Measurements from ENCODE around the gene SEMA3B.

Gene SEMA3B

DNA sequence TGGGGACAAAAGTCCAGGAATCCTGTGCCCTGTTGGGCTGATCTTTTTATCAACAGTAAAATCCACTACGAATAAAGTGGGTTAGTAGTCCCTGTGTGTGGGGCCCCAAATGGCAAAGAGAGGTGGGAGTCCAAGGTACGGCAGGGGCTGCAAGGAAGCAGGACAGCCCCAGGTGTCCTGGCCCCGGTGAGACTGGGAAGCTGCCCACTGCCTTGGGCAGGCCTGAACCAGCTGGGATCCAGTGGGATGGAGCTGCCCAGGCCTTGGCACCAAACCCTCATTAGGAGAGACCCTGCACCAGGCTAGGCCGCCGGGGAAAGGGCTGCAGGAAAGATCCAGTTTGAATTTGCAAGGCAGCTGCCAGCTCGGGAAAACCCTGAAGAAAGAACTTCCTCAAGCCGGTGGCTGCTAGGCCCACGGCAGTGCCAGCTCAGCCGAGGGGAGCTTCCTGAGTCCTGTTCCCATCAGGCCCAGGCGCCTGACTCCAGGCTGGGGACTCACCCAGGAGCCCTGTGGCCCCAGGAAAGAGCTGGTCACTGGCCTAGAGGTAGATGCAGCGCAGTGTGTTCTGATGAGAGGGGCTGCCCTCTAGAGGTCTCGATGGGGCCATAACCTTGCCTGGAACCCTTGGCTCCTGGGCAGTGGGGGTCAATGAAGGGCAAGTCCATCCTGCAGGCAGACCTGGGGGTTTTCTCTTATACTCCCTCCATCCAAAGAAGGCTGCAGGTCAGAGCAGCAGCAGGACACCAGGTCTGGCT, 47.4 kb upstream of the SEMA3B start:
- ATAC-seq (ENCODE audit: low read depth) (no peak), DNase-seq (ENCODE audit: low spot score) (no peak)
- TF ChIP-seq CTCF (IDR thresholded peaks at IDR 0.05; ENCODE audit: poor library complexity, severe bottlenecking): no peak

DNA sequence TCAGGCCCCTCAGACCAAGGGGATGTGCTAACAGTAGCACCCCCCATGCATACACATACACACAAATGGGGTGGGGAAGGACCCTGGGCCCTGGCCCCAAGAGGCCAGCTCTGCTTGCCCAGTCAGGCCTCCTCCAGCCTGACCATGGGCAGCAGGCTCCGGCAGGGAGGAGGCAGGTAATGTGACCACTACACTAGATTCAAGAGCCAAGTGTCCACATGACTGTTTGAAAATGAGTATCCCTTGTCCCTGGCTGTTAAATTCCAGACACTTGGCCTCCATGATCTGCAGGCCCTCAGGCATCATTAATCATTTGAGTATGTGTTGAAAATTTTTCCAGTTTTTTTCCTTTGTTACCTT, 46.8 kb upstream of the SEMA3B start:
- Histone ChIP-seq H3K4me1 (ENCODE audit: insufficient read depth, poor library complexity, severe bottlenecking) (no peaks in the 10 kb centered on the region), H3K4me3 (ENCODE audit: severe bottlenecking) (no peak overlapping the region), H3K36me3 (ENCODE audit: low read depth) (no peaks in the 10 kb centered on the region), H3K27ac (ENCODE audit: poor library complexity, severe bottlenecking) (no peak overlapping the region), H3K9me3 (ENCODE audit: severe bottlenecking) (no peaks in the 10 kb centered on the region), H3K27me3 (ENCODE audit: insufficient read depth, poor library complexity, severe bottlenecking) (no peaks in the 10 kb centered on the region)
- DNase-seq (ENCODE audit: low spot score): no peak
- ATAC-seq (ENCODE audit: low read depth): no peak
- TF ChIP-seq CTCF (IDR thresholded peaks at IDR 0.05; ENCODE audit: poor library complexity, severe bottlenecking): no peak

More for the DNA sequence above, 47.4 kb upstream of the SEMA3B start:
- H3K9me3 ChIP-seq (ENCODE audit: severe bottlenecking): no peaks in the 10 kb centered on the region
- H3K36me3 ChIP-seq (ENCODE audit: low read depth): no peaks in the 10 kb centered on the region
- H3K4me3 ChIP-seq (ENCODE audit: severe bottlenecking): no peak overlapping the region
- H3K27me3 ChIP-seq (ENCODE audit: insufficient read depth, poor library complexity, severe bottlenecking): no peaks in the 10 kb centered on the region
- H3K4me1 ChIP-seq (ENCODE audit: insufficient read depth, poor library complexity, severe bottlenecking): no peaks in the 10 kb centered on the region
- H3K27ac ChIP-seq (ENCODE audit: poor library complexity, severe bottlenecking): no peak overlapping the region

GRCh38 chr3:50224639-50225038, 44.3 kb upstream of the SEMA3B start:
- DNase-seq (ENCODE audit: low spot score): no peak
- ATAC-seq (ENCODE audit: low read depth): no peak
- no peak overlapping the region for H3K4me3 ChIP-seq (ENCODE audit: severe bottlenecking)
- H3K27me3 ChIP-seq (ENCODE audit: insufficient read depth, poor library complexity, severe bottlenecking): no peaks in the 10 kb centered on the region
- H3K4me1 ChIP-seq (ENCODE audit: insufficient read depth, poor library complexity, severe bottlenecking): peaks cover 4% of the 10 kb centered on the region
- no peaks in the 10 kb centered on the region for H3K36me3 ChIP-seq (ENCODE audit: low read depth)
- H3K27ac ChIP-seq (ENCODE audit: poor library complexity, severe bottlenecking): no peak overlapping the region
- no peaks in the 10 kb centered on the region for H3K9me3 ChIP-seq (ENCODE audit: severe bottlenecking)
- TF ChIP-seq CTCF (IDR thresholded peaks at IDR 0.05; ENCODE audit: poor library complexity, severe bottlenecking): no peak

DNA sequence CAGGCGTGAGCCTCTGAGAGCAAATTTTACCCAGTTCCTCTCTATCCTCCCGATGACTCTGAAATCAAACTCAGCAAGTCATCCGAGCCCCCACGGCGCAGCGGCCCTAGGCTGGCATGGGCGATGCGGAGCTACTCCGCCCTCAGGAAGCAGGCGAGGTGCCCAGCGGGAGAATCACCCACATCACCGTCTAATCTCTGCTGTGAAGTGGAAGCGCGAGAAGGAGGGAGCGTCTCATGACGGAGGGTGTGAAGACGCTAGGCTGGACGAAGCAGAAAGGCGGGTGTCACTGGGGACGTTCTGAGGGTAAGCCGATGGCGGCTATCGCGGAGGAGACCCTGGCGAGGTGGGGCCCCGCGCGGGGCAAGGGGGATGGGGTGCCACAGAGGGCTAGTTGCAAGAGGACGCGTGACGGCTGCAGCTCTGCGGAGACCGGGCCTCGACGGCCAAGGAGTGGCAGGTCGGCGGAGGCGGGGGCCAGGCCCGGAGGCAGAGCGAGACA, 42.0 kb upstream of the SEMA3B start:
- DNase-seq (ENCODE audit: low spot score) (no peak), ATAC-seq (ENCODE audit: low read depth) (peak; percentile 13)
- H3K27ac ChIP-seq (ENCODE audit: poor library complexity, severe bottlenecking): peak overlapping the region; percentile 66

More for the DNA sequence above, 42.0 kb upstream of the SEMA3B start:
- H3K4me3 ChIP-seq (ENCODE audit: severe bottlenecking): peak overlapping the region; percentile 44
- H3K9me3 ChIP-seq (ENCODE audit: severe bottlenecking): no peaks in the 10 kb centered on the region
- TF ChIP-seq CTCF (IDR thresholded peaks at IDR 0.05; ENCODE audit: poor library complexity, severe bottlenecking): no peak
- H3K36me3 ChIP-seq (ENCODE audit: low read depth): no peaks in the 10 kb centered on the region
- H3K27me3 ChIP-seq (ENCODE audit: insufficient read depth, poor library complexity, severe bottlenecking): no peaks in the 10 kb centered on the region
- H3K4me1 ChIP-seq (ENCODE audit: insufficient read depth, poor library complexity, severe bottlenecking): peaks cover 4% of the 10 kb centered on the region

All from RWPE2 (cell line).